ENCODE results near the gene CEP95. TPM values are rescaled to one million over a fixed set of nuclear protein-coding genes. Genes with fewer than 3 reads are reported as not detected.

CEP95 gene, protein sequence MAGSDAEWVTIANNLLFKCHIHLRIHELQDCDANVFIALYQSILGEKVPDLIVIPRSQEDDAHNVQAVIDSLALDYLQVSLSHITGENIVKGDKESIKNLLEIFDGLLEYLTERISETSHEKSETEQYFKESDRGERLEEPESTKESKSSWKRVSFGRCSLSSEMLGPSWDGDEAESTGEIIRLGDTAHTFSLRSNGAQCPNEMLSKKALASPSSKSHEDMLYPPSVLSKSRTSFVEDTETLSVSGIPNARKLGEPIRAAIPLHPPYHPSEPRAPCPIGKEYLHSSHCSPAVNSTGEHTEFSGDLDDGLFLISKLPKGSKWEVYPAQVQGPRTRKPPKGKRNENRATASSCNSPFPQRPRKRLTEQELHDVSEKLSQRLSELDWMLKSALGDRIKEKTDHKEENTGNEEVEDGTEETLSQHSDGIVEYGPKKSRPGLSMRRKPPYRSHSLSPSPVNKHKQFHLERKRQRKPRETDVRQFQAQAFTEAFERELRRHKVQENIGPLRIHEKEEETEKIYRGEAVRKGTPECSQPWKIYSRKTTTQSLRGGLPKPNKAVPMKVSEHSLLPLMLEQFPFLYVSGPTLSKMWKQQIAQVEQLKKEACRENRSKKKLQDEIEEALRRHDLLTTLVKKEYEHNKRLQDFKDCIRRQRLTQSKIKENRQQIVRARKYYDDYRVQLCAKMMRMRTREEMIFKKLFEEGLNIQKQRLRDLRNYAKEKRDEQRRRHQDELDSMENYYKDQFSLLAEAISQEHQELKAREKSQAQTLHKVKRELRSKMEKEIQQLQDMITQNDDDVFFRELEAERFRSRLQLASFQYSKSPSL
- total RNA-seq, result 100 to 1,000 TPM in 2 of 5 donors, 10 to 100 TPM in 3; 38.7 to 115 (median 76.2) TPM
- polyA plus RNA-seq, result 10 to 100 TPM; 15.7 to 40.7 (median 18.9) TPM
- long read RNA-seq, donor 1, result 0 reads
- long read RNA-seq, donor 2, partial matches to known transcripts, result 0 of 5 reads
- long read RNA-seq, donor 2, other reads (novel, unspliced or antisense), result 0 of 5 reads
- long read RNA-seq, donor 3, partial matches to known transcripts, result 0 of 3 reads
- long read RNA-seq, donor 3, other reads (novel, unspliced or antisense), result 0 of 3 reads
- long read RNA-seq, donor 4, result 0 reads
- long read RNA-seq, donor 5, partial matches to known transcripts, result 0 of 3 reads
- long read RNA-seq, donor 5, other reads (novel, unspliced or antisense), result 0 of 3 reads
- long read RNA-seq, donor 6, partial matches to known transcripts, result 0 of 8 reads
- long read RNA-seq, donor 6, other reads (novel, unspliced or antisense), result 0 of 8 reads
- long read RNA-seq, donor 7, partial matches to known transcripts, result 25 of 31 reads
- long read RNA-seq, donor 7, other reads (novel, unspliced or antisense), result 5 of 31 reads
- long read RNA-seq, donor 8, partial matches to known transcripts, result 0 of 1 reads
- long read RNA-seq, donor 8, other reads (novel, unspliced or antisense), result 0 of 1 reads
- long read RNA-seq, donor 9, partial matches to known transcripts, result 5 of 7 reads
- long read RNA-seq, donor 9, other reads (novel, unspliced or antisense), result 0 of 7 reads
- long read RNA-seq, donor 10, partial matches to known transcripts, result 0 of 5 reads
- long read RNA-seq, donor 10, other reads (novel, unspliced or antisense), result 0 of 5 reads

DNA sequence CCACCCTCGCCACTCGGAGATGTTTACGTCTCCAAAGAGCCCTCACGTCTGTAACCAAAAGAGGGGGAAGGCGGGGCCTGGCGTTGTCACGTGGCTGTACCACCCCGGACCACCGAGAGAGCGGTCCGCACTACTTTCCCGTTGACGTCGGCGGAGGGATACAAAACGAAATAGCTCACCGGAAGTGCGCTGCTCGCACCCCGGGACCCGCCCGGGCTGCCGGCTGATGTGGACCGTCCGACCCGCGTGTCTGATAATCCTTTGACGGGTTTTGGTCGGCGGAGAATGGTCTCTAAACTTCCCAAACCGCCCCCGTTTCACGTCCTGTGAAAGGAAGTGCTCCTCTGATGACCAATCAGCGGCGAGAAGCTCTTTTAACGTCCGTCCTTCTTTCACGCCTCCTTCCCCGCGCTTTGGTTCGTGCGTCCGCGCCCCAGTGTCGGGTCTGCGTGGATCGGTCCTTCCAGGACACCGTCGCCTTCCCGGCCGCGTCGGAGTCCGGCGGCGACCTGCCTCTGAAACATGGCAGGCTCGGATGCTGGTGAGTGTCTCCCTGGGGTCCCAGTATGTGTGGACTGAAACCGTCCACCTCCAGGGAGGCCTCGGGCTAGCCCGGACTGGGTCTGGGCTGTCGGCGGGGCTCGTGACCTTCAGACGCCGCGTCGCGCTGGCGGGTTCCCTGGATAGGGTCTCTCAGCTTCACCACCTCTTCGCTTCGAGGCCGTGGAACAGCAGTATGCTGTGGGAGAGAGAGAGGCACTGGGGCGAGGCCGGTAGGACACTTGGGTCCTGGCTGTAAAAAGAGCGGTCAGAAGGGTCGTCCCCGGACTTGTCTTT lies at the start of gene CEP95:
CEP95 (plus strand) TSS at position 402 of the 837 bp plus-strand sequence; CDS start at position 523, 121 bp downstream.
- peak within 1 kb of the TSS; percentile 97 to 100 (median 100) for H3K27ac ChIP-seq
- TF ChIP-seq, protein P1, sequence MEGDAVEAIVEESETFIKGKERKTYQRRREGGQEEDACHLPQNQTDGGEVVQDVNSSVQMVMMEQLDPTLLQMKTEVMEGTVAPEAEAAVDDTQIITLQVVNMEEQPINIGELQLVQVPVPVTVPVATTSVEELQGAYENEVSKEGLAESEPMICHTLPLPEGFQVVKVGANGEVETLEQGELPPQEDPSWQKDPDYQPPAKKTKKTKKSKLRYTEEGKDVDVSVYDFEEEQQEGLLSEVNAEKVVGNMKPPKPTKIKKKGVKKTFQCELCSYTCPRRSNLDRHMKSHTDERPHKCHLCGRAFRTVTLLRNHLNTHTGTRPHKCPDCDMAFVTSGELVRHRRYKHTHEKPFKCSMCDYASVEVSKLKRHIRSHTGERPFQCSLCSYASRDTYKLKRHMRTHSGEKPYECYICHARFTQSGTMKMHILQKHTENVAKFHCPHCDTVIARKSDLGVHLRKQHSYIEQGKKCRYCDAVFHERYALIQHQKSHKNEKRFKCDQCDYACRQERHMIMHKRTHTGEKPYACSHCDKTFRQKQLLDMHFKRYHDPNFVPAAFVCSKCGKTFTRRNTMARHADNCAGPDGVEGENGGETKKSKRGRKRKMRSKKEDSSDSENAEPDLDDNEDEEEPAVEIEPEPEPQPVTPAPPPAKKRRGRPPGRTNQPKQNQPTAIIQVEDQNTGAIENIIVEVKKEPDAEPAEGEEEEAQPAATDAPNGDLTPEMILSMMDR (IDR thresholded peaks at IDR 0.05), result no peak
- peak; percentile 20 for TF ChIP-seq EP300 (IDR thresholded peaks at IDR 0.05)
- peak; percentile 82 to 97 (median 96) for TF ChIP-seq POLR2AphosphoS5 (IDR thresholded peaks at IDR 0.05)
- peak in 2 of 4 donors; percentile 48 to 87 for TF ChIP-seq POLR2A (IDR thresholded peaks at IDR 0.05)
- no peaks in the 10 kb centered on the region for H3K9me3 ChIP-seq
- peaks cover 45 to 61% (median 48%) of the 10 kb centered on the region in 4 donors for H3K4me1 ChIP-seq
- intact Hi-C loops (cut with DNase I; ENCODE audit: low total_unique reads), result no loop called here
- 0 to 1% (median 0%) methylated on average over 66 to 77 of the region's 77 CpGs for WGBS, 5 donors
- peak; percentile 93 to 99 for DNase-seq
- no peaks in the 10 kb centered on the region for H3K27me3 ChIP-seq
- H3K36me3 ChIP-seq, result peaks cover 40 to 60% (median 58%) of the 10 kb centered on the region in 4 donors
- H3K4me3 ChIP-seq, result peak within 1 kb of the TSS; percentile 62 to 89 (median 86)

DNA sequence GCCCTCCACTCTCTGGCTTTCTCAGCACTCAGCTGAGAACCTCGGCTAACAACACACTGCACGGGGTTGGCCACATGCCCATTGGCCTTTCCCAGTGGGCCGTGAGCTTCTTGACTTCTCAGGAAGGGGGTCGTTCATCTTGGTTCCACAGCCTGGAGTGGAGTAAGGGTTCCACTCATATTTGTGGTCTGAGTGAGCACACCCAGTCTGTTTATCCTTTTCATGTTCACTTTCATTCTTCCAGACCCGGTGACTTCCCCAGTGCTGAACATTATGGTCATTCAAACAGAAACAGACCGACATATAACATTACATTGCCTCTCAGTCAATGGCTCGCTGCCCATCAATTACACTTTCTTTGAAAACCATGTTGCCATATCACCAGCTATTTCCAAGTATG lies 49.6 kb upstream of the CEP95 start:
- DNase-seq, result no peak
- Histone ChIP-seq H3K27ac (no peak overlapping the region), H3K4me3 (no peak overlapping the region), H3K4me1 (peaks cover 0 to 10% (median 0%) of the 10 kb centered on the region in 4 donors), H3K36me3 (no peaks in the 10 kb centered on the region), H3K27me3 (no peaks in the 10 kb centered on the region), H3K9me3 (no peaks in the 10 kb centered on the region)
- no peak for TF ChIP-seq POLR2A (IDR thresholded peaks at IDR 0.05)
- TF ChIP-seq POLR2AphosphoS5 (IDR thresholded peaks at IDR 0.05), result no peak
- no peak for TF ChIP-seq EP300 (IDR thresholded peaks at IDR 0.05)
- TF ChIP-seq, protein P1 (IDR thresholded peaks at IDR 0.05), result no peak
- intact Hi-C loops (cut with DNase I; ENCODE audit: low total_unique reads), result no loop called here
- 71 to 76% (median 73%) methylated on average over 7 of the region's 7 CpGs for WGBS, 5 donors

DNA sequence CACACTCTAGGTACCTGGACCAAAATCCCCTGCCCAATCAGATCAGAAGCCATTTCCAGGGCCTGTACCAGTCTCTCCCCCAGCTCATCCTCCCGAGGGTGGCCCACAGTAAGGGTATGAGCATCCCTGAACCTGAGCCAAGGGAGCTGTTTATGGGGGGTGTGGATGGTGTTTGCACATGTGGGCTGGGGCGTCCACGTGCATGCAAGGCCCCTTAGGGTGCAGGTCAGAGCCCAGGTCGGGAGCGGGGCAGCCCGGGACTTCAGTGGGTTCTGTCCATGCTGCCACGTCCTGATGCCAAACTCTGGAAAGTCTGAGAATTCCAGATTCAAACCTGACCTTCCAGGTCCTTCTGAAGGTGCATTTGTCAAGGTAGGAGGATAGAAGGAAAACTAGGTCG lies 48.0 kb upstream of the CEP95 start:
- no peaks in the 10 kb centered on the region for H3K27me3 ChIP-seq
- no peak for TF ChIP-seq POLR2AphosphoS5 (IDR thresholded peaks at IDR 0.05)
- no peak for TF ChIP-seq EP300 (IDR thresholded peaks at IDR 0.05)
- no peak for TF ChIP-seq POLR2A (IDR thresholded peaks at IDR 0.05)
- no peak overlapping the region for H3K4me3 ChIP-seq
- no peaks in the 10 kb centered on the region for H3K9me3 ChIP-seq
- 78 to 83% (median 81%) methylated on average over 7 to 8 of the region's 8 CpGs for WGBS, 5 donors
- DNase-seq, result no peak
- no peaks in the 10 kb centered on the region for H3K36me3 ChIP-seq
- H3K4me1 ChIP-seq, result peaks cover 0 to 10% (median 0%) of the 10 kb centered on the region in 4 donors
- no peak overlapping the region for H3K27ac ChIP-seq
- intact Hi-C loops (cut with DNase I; ENCODE audit: low total_unique reads), result no loop called here

Data from stomach (tissue), 19 donors.